ENCODE results near the gene UBXN7.
"Not testable (repeated sequence)": the region's sequence is repeated elsewhere in the genome, so short reads cannot be mapped to it uniquely, and the experiment has no call there.

The UBXN7 gene

DNA sequence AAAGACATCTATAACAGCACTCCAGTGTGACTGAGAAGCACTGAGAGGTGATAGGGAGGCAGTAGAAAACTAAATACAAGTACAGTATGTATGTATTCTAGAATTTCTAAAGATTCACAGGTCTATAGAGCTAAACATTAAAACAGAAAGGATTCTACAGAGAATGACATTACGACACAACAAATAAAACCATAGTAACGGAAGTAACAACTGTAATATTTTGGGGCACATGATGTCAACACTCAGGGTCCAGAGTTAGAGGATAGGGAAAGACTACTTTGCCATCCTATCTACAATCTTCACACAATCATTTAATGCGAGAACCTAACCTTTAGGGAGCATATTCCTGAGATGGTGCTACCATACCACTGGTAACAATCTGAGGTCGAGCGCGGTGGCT lies 13.6 kb downstream of the UBXN7 start:
- no peak for DNase-seq (ENCODE audit: low read depth)

DNA sequence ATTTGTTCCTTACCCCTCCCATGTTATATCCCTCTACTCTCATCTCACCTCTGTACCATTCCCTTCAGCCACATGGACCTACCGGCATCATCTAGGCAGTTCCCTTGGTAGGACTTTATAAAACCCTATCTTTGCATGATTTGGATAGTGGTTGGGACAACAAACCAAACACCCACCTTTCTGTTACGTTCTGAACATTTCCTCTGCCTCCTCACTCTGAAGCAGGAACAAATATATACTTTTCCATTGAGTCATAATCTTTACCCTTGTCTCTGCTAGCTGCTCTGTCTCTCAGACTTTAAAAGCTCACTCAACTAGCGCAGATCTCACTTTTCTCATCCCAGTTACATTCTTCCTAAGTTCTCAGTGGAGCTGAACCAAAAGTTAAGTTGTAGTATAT lies 17.8 kb downstream of the UBXN7 start:
- peak; percentile 37 for DNase-seq (ENCODE audit: low read depth)

DNA sequence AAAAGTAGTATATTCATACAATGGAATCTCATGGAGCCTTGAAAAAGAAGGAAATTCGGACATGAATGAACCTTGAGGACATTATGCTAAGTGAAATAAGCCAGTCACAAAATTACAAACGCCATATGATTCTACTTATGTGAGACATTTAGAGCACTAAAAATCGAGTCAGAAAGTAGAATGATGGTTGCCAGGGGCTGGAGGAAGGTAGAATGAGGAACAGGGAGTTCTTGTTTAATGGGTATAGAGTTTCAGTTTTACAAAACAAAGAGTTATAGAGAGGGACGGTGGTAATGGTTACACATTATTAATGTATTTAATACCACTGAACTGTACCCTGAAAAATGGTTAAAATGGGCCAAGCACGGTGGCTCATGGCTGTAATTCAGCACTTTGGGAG lies 19.5 kb downstream of the UBXN7 start:
- no peak for DNase-seq (ENCODE audit: low read depth)

DNA sequence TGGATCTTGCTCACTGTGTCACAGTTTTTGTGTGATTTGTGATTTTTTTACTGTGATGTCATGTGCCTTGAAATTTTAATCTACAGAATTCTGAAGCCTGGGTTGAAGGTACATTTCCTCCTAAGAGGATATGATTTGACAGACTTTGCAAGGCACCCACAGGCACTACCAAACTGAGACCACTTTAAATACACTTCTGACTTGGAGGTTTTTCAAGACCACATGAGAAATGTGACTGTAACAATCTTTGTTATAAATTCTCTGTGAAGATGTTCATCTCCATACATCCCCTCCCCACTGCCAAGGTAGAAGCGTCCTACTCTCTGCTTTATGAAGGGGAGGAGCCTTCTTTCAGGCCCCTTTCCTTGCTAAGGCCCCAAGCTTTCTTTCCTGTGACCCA lies 22.8 kb downstream of the UBXN7 start:
- DNase-seq (ENCODE audit: low read depth) = no peak

DNA sequence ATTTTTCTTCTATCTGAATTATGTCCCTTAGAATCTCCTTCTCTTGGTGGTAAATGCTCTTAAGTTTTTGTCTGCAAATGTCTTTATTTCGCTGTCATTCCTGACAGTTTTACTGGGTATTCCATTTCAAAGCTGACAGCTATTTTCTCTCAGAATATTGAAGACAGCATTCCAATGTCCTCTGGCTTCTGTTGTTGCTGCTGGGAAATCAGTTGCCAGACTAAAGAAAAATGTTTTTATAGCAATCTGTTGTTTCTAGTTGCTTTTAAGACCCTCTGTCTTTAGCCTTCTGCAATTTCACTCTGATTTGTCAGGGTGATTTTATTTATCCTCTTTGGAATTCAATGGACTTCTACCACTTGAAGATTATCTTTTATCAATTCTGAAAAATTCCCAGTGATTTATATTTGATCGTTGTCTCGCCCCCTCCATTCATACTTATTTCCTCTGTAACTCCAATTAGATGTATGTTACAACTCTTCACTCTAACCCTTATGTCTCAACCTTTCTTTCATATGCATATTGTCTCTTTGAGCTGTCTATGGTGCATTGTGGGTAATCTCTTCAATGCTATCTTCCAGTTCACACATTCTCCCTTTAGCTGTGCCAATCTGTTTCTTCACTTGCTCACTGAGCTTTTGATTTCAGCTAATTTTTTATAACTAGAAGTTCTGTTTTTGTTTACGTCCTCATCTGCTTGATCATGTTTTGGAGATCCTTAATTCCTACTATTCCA lies 23.5 kb downstream of the UBXN7 start:
- no peak for DNase-seq (ENCODE audit: low read depth)

DNA sequence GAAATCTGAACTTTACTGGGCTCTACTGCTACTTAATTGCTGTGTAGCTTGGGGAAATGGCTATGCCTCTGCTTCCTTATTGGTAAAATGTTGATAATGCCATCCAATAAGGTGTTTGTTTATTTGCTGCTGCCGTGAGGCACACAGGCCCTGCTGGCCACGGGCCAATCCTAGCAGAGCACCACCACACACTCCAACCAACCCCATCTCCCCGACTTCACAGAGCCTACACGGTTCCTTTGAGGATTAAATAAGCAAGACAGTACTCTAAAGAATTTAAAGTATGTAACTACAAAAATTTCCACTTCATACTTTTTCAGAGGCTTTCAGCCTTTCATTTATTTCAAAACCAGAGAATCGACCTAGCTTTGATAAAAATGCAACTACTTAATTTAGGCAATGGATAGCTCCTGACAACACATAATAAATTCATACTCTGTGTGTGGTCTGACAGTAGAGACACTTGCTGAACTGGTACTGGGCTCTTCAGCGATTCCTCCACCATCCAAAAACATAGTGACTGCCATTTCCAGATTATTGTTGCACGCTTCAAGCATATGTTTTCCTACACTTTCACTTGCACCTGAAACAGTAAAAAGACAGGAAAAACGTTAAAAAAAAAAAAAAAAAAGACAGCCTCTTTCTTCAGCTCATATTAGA lies 25.3 kb downstream of the UBXN7 start:
- DNase-seq (ENCODE audit: low read depth) = peak; percentile 89

DNA sequence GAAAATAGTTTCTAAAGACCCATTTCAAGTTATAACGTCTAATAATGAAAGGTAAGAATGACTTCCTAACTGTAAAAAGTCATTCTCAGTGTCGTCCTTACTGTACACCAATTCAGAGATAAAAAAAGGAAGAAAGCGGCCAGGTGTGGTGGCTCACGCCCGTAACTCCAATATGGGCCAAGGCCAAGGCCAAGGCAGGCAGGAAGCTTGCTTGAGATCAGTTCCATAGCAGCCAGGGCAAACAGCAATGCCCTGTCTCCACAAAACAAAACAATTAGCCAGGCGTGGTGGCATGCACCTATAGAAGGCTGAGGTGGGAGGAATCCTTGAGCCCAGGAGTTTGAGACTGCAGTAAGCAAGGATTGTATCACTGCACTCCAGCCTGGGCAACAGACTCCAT lies 31.9 kb downstream of the UBXN7 start:
- no peak for DNase-seq (ENCODE audit: low read depth)

DNA sequence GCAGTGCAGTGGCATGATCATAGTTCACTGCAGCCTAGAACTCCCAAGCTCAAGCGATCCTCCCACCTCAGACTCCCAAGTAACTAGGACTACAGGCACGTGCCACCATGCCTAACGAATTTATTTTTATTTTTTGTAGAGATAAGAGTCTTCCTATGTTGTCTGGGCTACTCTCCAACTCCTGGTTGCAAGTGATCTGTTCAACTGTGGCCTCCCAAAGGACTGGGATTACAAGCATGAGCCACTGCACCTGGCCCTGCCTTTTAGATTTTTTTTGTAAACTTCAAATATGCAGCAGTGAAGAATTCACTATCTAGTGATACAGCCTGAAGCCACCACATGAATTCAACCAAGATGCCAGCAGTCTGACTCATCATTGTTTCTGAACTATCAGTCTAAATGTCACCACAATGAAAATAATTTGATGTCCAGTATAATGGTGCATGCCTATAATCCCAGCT lies 32.7 kb downstream of the UBXN7 start:
- peak; percentile 77 for DNase-seq (ENCODE audit: low read depth)

DNA sequence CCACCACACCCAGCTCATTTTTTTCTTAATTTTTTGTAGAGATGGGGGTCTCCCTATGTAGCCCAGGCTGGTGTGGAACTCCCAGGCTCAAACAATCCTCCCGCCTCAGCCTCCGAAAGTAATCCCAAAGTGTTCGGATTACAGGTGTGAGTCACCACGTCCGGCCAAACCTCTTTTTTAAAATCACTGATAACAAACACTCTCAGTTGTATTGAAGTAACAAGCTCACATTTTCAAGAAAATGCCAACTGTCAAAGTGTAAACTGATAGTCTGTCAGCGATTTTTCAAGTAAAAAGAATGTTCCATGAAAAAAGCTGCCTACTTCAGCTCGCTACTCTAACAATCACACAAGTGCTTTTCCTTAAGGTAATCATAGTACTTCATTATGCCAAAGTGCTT lies 33.4 kb downstream of the UBXN7 start:
- DNase-seq (ENCODE audit: low read depth) = peak; percentile 22

DNA sequence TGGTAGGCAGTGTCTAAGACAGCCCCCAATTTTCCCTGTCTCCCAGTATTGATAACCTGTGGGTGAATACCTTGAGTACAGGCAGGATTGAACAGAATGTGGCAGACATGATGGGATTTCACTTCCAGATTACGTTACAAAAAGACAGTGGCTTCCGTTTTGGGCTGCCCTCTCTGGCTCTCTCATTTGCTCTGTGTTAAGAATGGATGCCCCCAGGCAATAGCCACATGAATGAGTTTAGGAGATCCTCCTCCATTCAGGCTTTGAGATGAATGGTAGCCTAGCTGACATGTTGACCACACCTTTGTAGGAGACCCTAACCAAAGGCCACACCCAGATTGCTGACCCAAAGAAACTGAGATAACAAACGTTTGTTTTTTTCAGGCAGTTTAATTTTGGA lies 34.3 kb downstream of the UBXN7 start:
- no peak for DNase-seq (ENCODE audit: low read depth)

DNA sequence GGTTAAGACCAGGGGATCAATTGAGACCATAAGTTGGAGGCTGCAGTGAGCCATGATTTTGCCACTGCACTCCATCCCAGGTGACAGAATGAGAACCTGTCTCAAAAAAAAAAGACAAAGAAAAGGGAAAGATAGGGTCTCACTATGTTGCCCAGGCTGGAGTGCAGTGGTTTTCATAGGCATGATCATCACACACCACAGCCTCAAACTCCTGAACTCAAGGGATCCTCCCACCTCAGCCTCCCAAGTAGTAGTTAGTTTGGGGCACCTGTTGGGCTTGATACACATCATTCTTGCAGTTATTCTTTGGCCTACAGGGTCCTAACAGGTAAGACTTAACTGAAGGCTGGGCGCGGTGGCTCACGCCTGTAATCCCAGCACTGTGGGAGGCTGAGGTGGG lies 42.1 kb downstream of the UBXN7 start:
- DNase-seq (ENCODE audit: low read depth) = no peak

DNA sequence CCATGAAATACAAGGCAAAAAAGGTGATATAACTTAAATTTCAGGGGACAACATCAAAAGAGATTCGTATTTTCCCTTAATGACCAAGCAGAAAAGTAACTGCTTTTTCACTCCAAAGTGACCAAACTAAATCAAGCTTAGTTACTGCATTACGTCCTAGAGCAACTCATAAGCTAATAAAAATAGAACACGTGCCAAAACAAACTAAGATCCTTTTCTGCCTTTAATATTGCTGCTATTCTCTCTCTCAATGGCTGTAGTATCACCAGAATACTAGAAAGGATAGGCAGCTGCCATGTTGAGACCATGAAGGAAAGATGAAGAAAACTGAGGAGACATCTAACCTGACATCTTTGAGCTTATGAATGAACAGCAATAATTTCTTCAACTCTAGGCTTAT lies 43.3 kb downstream of the UBXN7 start:
- DNase-seq (ENCODE audit: low read depth) = no peak

DNA sequence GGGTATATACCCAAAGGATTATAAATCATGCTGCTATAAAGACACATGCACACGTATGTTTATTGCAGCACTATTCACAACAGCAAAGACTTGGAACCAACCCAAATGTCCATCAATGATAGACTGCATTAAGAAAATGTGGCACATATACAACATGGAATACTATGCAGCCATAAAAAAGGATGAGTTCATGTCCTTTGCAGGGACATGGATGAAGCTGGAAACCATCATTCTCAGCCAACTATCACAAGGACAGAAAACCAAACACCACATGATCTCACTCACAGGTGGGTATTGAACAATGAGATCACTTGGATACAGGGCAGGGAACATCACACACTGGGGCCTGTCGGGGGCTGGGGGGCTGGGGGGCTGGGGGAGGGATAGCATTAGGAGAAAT lies 44.3 kb downstream of the UBXN7 start:
- not testable (repeated sequence) for DNase-seq (ENCODE audit: low read depth)

DNA sequence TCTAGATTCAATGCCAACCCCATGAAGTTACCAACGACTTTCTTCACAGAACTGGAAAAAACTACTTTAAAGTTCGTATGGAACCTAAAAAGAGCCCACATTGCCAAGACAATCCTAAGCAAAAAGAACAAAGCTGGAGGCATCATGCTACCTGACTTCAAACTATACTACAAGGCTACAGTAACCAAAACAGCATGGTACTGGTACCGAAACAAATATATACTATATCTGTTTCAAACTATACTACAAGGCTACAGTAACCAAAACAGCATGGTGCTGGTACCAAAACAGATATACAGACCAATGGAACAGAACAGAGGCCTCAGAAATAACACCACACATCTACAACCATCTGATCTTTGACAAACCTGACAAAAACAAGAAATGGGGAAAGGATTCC lies 45.4 kb downstream of the UBXN7 start:
- not testable (repeated sequence) for DNase-seq (ENCODE audit: low read depth)

DNA sequence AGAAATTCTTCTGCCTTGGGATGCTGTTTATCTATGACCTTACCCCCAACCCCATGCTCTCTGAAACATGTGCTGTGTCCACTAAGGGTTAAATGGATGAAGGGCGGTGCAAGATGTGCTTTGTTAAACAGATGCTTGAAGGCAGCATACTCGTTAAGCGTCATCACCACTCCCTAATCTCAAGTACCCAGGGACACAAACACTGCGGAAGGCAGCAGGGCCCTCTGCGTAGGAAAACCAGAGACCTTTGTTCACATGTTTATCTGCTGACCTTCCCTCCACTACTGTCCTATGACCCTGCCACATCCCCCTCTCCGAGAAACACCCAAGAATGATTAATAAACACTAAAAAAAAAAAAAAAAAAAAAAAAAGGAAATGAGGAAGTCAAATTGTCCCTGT lies 46.2 kb downstream of the UBXN7 start:
- DNase-seq (ENCODE audit: low read depth) = not testable (repeated sequence)

DNA sequence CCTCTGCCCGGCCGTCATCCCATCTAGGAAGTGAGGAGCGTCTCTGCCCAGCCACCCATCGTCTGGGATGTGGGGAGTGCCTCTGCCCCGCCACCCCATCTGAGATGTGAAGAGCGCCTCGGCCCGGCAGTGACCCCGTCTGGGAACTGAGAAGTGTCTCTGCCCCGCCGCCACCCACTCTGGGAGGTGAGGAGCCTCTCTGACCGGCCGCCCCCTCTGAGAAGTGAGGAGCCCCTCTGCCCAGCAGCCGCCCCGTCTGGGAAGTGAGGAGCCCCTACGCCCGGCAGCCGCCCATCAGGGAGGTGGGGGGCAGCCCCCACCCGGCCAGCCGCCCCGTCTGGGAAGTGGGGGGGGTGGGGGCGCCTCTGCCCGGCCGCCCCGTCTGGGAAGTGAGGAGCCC lies 46.8 kb downstream of the UBXN7 start:
- not testable (repeated sequence) for DNase-seq (ENCODE audit: low read depth)

DNA sequence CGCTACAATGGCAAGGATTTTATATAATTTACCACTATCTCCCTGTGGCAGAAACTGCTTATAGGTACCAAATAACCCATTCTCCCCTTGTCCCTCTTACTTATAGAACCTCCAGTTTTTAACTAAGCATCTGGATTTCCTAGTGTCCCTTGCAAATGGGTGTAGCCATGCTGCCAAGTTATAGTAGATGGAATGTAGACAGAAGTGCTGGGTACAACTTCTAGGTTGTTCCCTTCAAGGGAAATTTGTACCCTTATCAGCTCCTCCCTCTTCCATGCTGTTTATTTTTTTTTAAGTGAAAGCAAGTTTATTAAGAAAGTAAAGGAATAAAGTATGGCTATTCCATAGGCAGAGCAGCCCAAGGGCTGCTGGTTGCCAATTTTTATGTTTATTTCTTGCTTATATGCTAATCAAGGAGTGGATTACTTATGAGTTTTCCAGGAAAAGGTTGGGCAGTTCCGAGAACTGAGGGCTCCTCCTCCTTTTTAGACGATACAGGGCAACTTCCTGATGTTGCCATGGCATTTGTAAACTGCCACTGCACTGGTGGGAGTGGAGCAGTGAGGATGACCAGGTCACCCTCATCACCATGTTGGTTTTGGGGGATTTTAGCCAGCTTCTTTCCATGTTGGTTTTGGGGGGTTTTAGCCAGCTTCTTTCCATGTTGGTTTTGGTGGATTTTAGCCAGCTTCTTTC lies 53.9 kb downstream of the UBXN7 start:
- DNase-seq (ENCODE audit: low read depth) = no peak

DNA sequence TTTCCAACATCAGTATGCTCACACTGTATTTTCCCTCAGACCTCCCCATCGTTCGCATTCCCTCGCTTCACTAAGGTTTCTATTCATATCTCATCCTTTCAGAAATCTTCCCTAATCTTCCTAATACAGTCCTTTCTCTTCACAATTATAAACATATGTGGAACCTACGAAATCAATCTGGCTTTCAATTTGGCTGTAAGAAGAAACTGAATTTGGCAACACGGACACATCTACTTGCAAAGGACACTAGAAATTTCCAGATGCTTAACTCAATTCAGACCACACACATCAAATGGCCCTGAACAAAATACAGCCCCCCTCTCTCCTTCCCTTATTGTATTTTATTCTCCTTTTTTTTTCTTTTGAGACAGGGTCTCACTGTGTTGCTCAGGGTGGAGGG lies 54.9 kb downstream of the UBXN7 start:
- no peak for DNase-seq (ENCODE audit: low read depth)

DNA sequence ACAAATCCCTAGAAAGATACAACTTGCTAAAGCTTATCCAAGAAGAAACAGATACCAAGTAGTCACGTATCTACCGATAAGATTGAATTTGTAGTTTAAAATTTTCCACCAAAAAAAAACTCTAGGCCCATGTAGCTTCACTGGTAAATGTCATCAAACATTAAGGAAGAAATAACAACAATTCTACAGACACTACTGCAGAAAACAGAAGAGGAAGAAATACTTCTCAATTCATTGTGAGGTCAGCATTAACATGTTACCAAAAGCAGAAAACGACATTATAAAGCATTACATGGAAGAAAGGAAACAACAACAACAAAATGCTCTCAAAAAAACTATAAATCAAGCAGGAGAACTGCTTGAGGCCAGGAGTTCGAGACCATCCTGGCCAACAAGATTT lies 66.5 kb downstream of the UBXN7 start:
- DNase-seq (ENCODE audit: low read depth) = no peak

DNA sequence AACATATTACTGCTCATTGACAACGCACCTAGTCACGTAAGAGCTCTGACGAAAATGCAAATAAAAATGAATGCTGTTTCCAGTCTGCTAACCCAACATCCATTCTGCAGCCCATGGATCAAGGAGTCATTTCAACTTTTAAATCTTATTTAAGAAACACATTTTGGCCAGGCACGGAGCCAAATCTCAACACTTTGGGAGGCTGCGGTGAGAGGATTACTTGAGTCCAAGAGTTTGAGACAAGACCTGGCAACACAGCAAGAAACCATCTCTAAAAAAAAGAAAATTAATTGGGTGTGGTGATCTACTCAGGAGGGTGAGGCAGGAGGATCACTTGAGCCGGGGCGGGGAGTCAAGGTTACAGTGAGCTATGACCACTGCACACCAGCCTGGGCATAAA lies 71.6 kb downstream of the UBXN7 start:
- DNase-seq (ENCODE audit: low read depth) = no peak

DNA sequence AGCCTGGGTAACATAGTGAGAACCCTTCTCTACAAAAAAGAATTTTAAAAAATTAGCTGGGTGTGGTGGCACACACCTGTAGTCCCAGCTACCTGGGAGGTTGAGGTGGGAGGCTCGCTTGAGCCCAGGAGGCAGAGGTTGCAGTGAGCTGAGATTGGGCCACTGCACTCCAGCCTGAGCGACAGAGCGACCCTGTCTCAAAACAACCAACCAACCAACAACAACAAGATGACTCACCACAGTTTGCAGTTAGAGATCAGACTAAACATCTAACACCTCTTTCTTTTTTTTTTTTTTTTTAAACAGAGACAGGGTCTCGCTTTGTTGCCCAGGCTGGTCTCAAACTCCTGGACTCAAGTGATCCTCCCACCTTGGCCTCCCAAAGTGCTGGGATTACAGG lies 73.7 kb downstream of the UBXN7 start:
- not testable (repeated sequence) for DNase-seq (ENCODE audit: low read depth)

DNA sequence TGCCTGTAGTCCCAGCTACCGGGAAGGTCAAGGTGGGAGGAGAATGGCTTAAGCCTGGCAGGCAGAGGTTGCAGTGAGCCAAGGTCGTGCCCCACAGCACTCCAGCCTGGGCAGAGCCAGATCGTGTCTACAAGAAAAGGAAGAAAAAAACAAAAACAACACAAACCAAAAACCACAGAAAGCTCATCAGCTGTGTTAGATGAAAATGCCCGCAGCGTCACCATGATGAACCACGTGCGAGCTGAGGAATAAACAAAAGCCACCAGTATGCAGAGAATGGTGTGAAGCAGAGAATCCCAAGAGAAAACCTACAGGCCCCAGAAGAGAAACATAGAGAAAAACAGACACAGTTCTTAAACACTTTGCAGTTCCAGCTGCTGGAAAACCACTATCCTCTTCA lies 74.3 kb downstream of the UBXN7 start:
- no peak for DNase-seq (ENCODE audit: low read depth)

DNA sequence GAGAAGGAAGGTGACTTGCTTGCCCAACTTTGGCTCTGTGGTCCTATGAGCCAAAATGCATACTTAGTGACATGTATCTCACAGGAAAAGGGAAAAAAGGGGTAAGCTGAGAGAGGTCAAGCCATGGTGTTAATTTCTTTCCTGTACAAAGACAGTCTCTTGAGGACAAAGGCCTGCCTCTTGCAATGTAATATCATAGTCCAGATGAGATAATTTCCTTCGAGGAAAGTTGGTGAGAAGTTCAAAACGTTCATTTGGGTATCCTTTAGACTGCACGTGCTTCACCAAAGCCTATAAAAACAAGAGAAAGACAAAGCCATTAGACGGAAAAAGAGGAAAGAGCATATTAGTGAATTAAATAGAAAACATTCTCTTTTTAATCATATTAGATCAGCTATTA lies 75.7 kb downstream of the UBXN7 start:
- DNase-seq (ENCODE audit: low read depth) = no peak
